ENCODE results near the gene LARGE1. TPM values are rescaled to one million over a fixed set of nuclear protein-coding genes. Genes with fewer than 3 reads are reported as not detected.

The LARGE1 gene
- polyA plus RNA-seq, 1 donor from 2014 or later = 1.4 TPM

- H3K27me3 Mint-ChIP-seq = peaks cover 3% of the 10 kb centered on the region
- H3K36me3 Mint-ChIP-seq = peaks cover 10% of the 10 kb centered on the region
These were observed 364.3 kb downstream of the LARGE1 start for GRCh38 chr22:33555814-33556522.

GRCh38 chr22:33553493-33553892 is 366.8 kb downstream of the LARGE1 start:
- Mint-ChIP-seq H3K4me1 (peaks cover 16 to 26% (median 19%) of the 10 kb centered on the region in 3 donors), H3K27ac (no peak overlapping the region), H3K9me3 (peaks cover 0 to 2% (median 0%) of the 10 kb centered on the region in 3 donors), H3K4me3 (no peak overlapping the region), H3K27me3 (peaks cover 3% of the 10 kb centered on the region), H3K36me3 (peaks cover 18% of the 10 kb centered on the region)

More at GRCh38 chr22:33555814-33556522, 364.3 kb downstream of the LARGE1 start:
- peaks cover 16 to 26% (median 21%) of the 10 kb centered on the region in 3 donors for H3K4me1 Mint-ChIP-seq
- H3K9me3 Mint-ChIP-seq = peaks cover 0 to 4% (median 0%) of the 10 kb centered on the region in 3 donors
- H3K27ac Mint-ChIP-seq = peak overlapping the region in 2 of 3 donors; percentile 5 to 47
- peak overlapping the region in 1 of 4 donors; percentile 3 for H3K4me3 Mint-ChIP-seq

GRCh38 chr22:33544707-33545106 is 375.6 kb downstream of the LARGE1 start:
- Mint-ChIP-seq H3K27ac (no peak overlapping the region), H3K36me3 (peaks cover 3% of the 10 kb centered on the region), H3K27me3 (no peaks in the 10 kb centered on the region), H3K4me3 (peak overlapping the region in 2 of 4 donors; percentile 4 to 19), H3K4me1 (peaks cover 7 to 16% (median 8%) of the 10 kb centered on the region in 3 donors), H3K9me3 (no peaks in the 10 kb centered on the region)

- H3K4me3 Mint-ChIP-seq = peak overlapping the region in 1 of 4 donors; percentile 32
- no peaks in the 10 kb centered on the region for H3K27me3 Mint-ChIP-seq
- H3K27ac Mint-ChIP-seq = no peak overlapping the region
- peaks cover 2% of the 10 kb centered on the region for H3K36me3 Mint-ChIP-seq
- H3K4me1 Mint-ChIP-seq = peaks cover 14 to 25% (median 16%) of the 10 kb centered on the region in 3 donors
- H3K9me3 Mint-ChIP-seq = no peaks in the 10 kb centered on the region
These were observed 377.6 kb downstream of the LARGE1 start for GRCh38 chr22:33542722-33543121.

GRCh38 chr22:33542153-33542552 is 378.1 kb downstream of the LARGE1 start:
- peaks cover 14 to 27% (median 16%) of the 10 kb centered on the region in 3 donors for H3K4me1 Mint-ChIP-seq
- H3K27ac Mint-ChIP-seq = no peak overlapping the region
- H3K27me3 Mint-ChIP-seq = no peaks in the 10 kb centered on the region
- H3K9me3 Mint-ChIP-seq = no peaks in the 10 kb centered on the region
- no peak overlapping the region for H3K4me3 Mint-ChIP-seq
- peaks cover 4% of the 10 kb centered on the region for H3K36me3 Mint-ChIP-seq

GRCh38 chr22:33539902-33540751 is 380.1 kb downstream of the LARGE1 start:
- Mint-ChIP-seq H3K4me1 (peaks cover 14 to 19% (median 16%) of the 10 kb centered on the region in 3 donors), H3K9me3 (no peaks in the 10 kb centered on the region), H3K36me3 (peaks cover 6% of the 10 kb centered on the region), H3K27me3 (no peaks in the 10 kb centered on the region), H3K4me3 (no peak overlapping the region), H3K27ac (peak overlapping the region in 1 of 3 donors; percentile 50)

GRCh38 chr22:33539202-33539901 is 380.9 kb downstream of the LARGE1 start:
- Mint-ChIP-seq H3K9me3 (no peaks in the 10 kb centered on the region), H3K36me3 (peaks cover 6% of the 10 kb centered on the region), H3K4me3 (peak overlapping the region in 1 of 4 donors; percentile 8), H3K4me1 (peaks cover 10 to 16% (median 14%) of the 10 kb centered on the region in 3 donors), H3K27ac (no peak overlapping the region), H3K27me3 (no peaks in the 10 kb centered on the region)

- H3K4me1 Mint-ChIP-seq = peaks cover 10 to 14% (median 14%) of the 10 kb centered on the region in 3 donors
- no peaks in the 10 kb centered on the region for H3K9me3 Mint-ChIP-seq
- peaks cover 8% of the 10 kb centered on the region for H3K36me3 Mint-ChIP-seq
- H3K27ac Mint-ChIP-seq = peak overlapping the region in 1 of 3 donors; percentile 9
- no peaks in the 10 kb centered on the region for H3K27me3 Mint-ChIP-seq
- H3K4me3 Mint-ChIP-seq = no peak overlapping the region
These were observed 381.9 kb downstream of the LARGE1 start for GRCh38 chr22:33538277-33538885.

- H3K27me3 Mint-ChIP-seq = no peaks in the 10 kb centered on the region
- no peaks in the 10 kb centered on the region for H3K9me3 Mint-ChIP-seq
- peak overlapping the region in 2 of 3 donors; percentile 26 to 73 for H3K27ac Mint-ChIP-seq
- H3K4me3 Mint-ChIP-seq = peak overlapping the region in 1 of 4 donors; percentile 32
- H3K36me3 Mint-ChIP-seq = peaks cover 11% of the 10 kb centered on the region
- peaks cover 8 to 11% (median 9%) of the 10 kb centered on the region in 3 donors for H3K4me1 Mint-ChIP-seq
These were observed 383.2 kb downstream of the LARGE1 start for GRCh38 chr22:33537059-33537458.

GRCh38 chr22:33535937-33536875 is 384.1 kb downstream of the LARGE1 start:
- peaks cover 11% of the 10 kb centered on the region for H3K36me3 Mint-ChIP-seq
- H3K27me3 Mint-ChIP-seq = no peaks in the 10 kb centered on the region
- H3K27ac Mint-ChIP-seq = no peak overlapping the region
- peaks cover 8 to 11% (median 9%) of the 10 kb centered on the region in 3 donors for H3K4me1 Mint-ChIP-seq
- no peaks in the 10 kb centered on the region for H3K9me3 Mint-ChIP-seq
- no peak overlapping the region for H3K4me3 Mint-ChIP-seq

GRCh38 chr22:33529424-33530113 is 390.7 kb downstream of the LARGE1 start:
- Mint-ChIP-seq H3K9me3 (peaks cover 0 to 2% (median 0%) of the 10 kb centered on the region in 3 donors), H3K36me3 (peaks cover 9% of the 10 kb centered on the region), H3K27me3 (no peaks in the 10 kb centered on the region), H3K27ac (no peak overlapping the region), H3K4me3 (peak overlapping the region in 1 of 4 donors; percentile 18), H3K4me1 (peaks cover 8 to 19% (median 13%) of the 10 kb centered on the region in 3 donors)

- Mint-ChIP-seq H3K9me3 (peaks cover 0 to 2% (median 0%) of the 10 kb centered on the region in 3 donors), H3K27me3 (peaks cover under 1% of the 10 kb centered on the region), H3K4me1 (peaks cover 22 to 29% (median 24%) of the 10 kb centered on the region in 3 donors), H3K27ac (peak overlapping the region in 2 of 3 donors; percentile 20 to 59), H3K36me3 (peaks cover 7% of the 10 kb centered on the region), H3K4me3 (no peak overlapping the region)
These were observed 392.1 kb downstream of the LARGE1 start for GRCh38 chr22:33528183-33528582.

All from IgD-negative memory B cell (primary cell).